Ectodermal cell (in vitro differentiated cells): ENCODE measurements around the gene MCM3.

ENCODE experiments used
- H3K27ac ChIP-seq: 2 replicates; pipeline ENCODE4 v1.7.0; 2013; ENCODE audit warnings: mild to moderate bottlenecking, low read depth, low read length; ENCODE audit not compliant: insufficient read depth, poor library complexity, severe bottlenecking
- H3K27me3 ChIP-seq: 2 replicates; pipeline ENCODE4 v1.7.0; 2013; ENCODE audit warnings: mild to moderate bottlenecking, low read length; ENCODE audit not compliant: insufficient read depth, control insufficient read depth, poor library complexity, severe bottlenecking
- H3K36me3 ChIP-seq: one replicate; pipeline ENCODE4 v1.7.0; 2013; ENCODE audit warnings: low read length; ENCODE audit not compliant: control insufficient read depth, insufficient read depth
- H3K4me1 ChIP-seq: one replicate; pipeline ENCODE4 v1.7.0; 2013; ENCODE audit warnings: low read length; ENCODE audit not compliant: control insufficient read depth, insufficient read depth
- H3K4me3 ChIP-seq: 2 replicates; pipeline ENCODE4 v1.7.0; 2013; ENCODE audit warnings: low read depth, low read length, control low read depth; ENCODE audit not compliant: insufficient read depth
- H3K9me3 ChIP-seq: 2 replicates; pipeline ENCODE4 v1.7.0; 2013; ENCODE audit warnings: mild to moderate bottlenecking, low read length, moderate library complexity; ENCODE audit not compliant: control insufficient read depth
- WGBS, 2 experiments: methylation state at CpG; one replicate each; pipeline ENCODE4 v1.1.7; 2013; ENCODE audit warnings: missing lambda C conversion rate in 2 of 2; 5-methylcytosine and 5-hydroxymethylcytosine counted together

Gene MCM3

GRCh38 chr6:52303178-52303577, 18.6 kb upstream of the MCM3 start:
- no peaks in the 10 kb centered on the region for H3K36me3 ChIP-seq
- no peaks in the 10 kb centered on the region for H3K9me3 ChIP-seq
- H3K4me3 ChIP-seq = no peak overlapping the region
- peaks cover 8% of the 10 kb centered on the region for H3K4me1 ChIP-seq
- 96 to 97% methylated on average over 1 of the region's 1 CpG for WGBS, 2 experiments
- no peaks in the 10 kb centered on the region for H3K27me3 ChIP-seq
- H3K27ac ChIP-seq = no peak overlapping the region

- H3K36me3 ChIP-seq = no peaks in the 10 kb centered on the region
- no peaks in the 10 kb centered on the region for H3K27me3 ChIP-seq
- 86 to 91% methylated on average over 1 of the region's 1 CpG for WGBS, 2 experiments
- no peaks in the 10 kb centered on the region for H3K9me3 ChIP-seq
- no peak overlapping the region for H3K27ac ChIP-seq
- peaks cover 8% of the 10 kb centered on the region for H3K4me1 ChIP-seq
- H3K4me3 ChIP-seq = no peak overlapping the region
These were observed 16.8 kb upstream of the MCM3 start for GRCh38 chr6:52301326-52301725.

GRCh38 chr6:52300489-52300931, 16.0 kb upstream of the MCM3 start:
- Histone ChIP-seq H3K27ac (no peak overlapping the region), H3K36me3 (no peaks in the 10 kb centered on the region), H3K27me3 (no peaks in the 10 kb centered on the region), H3K4me3 (no peak overlapping the region), H3K9me3 (no peaks in the 10 kb centered on the region), H3K4me1 (peaks cover 8% of the 10 kb centered on the region)
- 92 to 95% methylated on average over 2 of the region's 2 CpGs for WGBS, 2 experiments

- Histone ChIP-seq H3K27ac (no peak overlapping the region), H3K36me3 (no peaks in the 10 kb centered on the region), H3K4me3 (no peak overlapping the region), H3K27me3 (no peaks in the 10 kb centered on the region), H3K4me1 (peaks cover 2% of the 10 kb centered on the region), H3K9me3 (no peaks in the 10 kb centered on the region)
- WGBS, 2 experiments = 94 to 98% methylated on average over 3 of the region's 3 CpGs
These were observed 15.1 kb upstream of the MCM3 start for GRCh38 chr6:52299653-52300052.

- no peaks in the 10 kb centered on the region for H3K27me3 ChIP-seq
- no peak overlapping the region for H3K4me3 ChIP-seq
- no peaks in the 10 kb centered on the region for H3K9me3 ChIP-seq
- no peaks in the 10 kb centered on the region for H3K4me1 ChIP-seq
- H3K27ac ChIP-seq = no peak overlapping the region
- 89 to 92% methylated on average over 3 of the region's 3 CpGs for WGBS, 2 experiments
- H3K36me3 ChIP-seq = no peaks in the 10 kb centered on the region
These were observed 12.9 kb upstream of the MCM3 start for GRCh38 chr6:52297433-52297832.

GRCh38 chr6:52293067-52293466, 8.5 kb upstream of the MCM3 start:
- Histone ChIP-seq H3K27ac (no peak overlapping the region), H3K27me3 (no peaks in the 10 kb centered on the region), H3K4me1 (no peaks in the 10 kb centered on the region), H3K9me3 (no peaks in the 10 kb centered on the region), H3K36me3 (no peaks in the 10 kb centered on the region), H3K4me3 (no peak overlapping the region)

- Histone ChIP-seq H3K4me3 (no peak overlapping the region), H3K27ac (no peak overlapping the region), H3K9me3 (no peaks in the 10 kb centered on the region), H3K4me1 (no peaks in the 10 kb centered on the region), H3K27me3 (no peaks in the 10 kb centered on the region), H3K36me3 (no peaks in the 10 kb centered on the region)
- 87 to 91% methylated on average over 2 of the region's 2 CpGs for WGBS, 2 experiments
These were observed 4.3 kb upstream of the MCM3 start for GRCh38 chr6:52288841-52289240.

GRCh38 chr6:52288216-52288615, 3.7 kb upstream of the MCM3 start:
- H3K9me3 ChIP-seq = no peaks in the 10 kb centered on the region
- H3K4me3 ChIP-seq = no peak overlapping the region
- 93 to 94% methylated on average over 7 of the region's 7 CpGs for WGBS, 2 experiments
- no peak overlapping the region for H3K27ac ChIP-seq
- H3K4me1 ChIP-seq = no peaks in the 10 kb centered on the region
- H3K27me3 ChIP-seq = no peaks in the 10 kb centered on the region
- H3K36me3 ChIP-seq = no peaks in the 10 kb centered on the region

GRCh38 chr6:52286798-52287432, 2.4 kb upstream of the MCM3 start:
- WGBS, 2 experiments = 8 to 14% methylated on average over 1 to 2 of the region's 2 CpGs

GRCh38 chr6:52285177-52286068, 881 bp upstream of the MCM3 start:
- peaks cover 23% of the 10 kb centered on the region for H3K36me3 ChIP-seq
- no peaks in the 10 kb centered on the region for H3K27me3 ChIP-seq
- H3K27ac ChIP-seq = peak overlapping the region; percentile 31
- peaks cover 11% of the 10 kb centered on the region for H3K4me1 ChIP-seq
- H3K4me3 ChIP-seq = peak overlapping the region; percentile 84
- no peaks in the 10 kb centered on the region for H3K9me3 ChIP-seq
- WGBS, 2 experiments = 35 to 45% methylated on average over 8 to 10 of the region's 12 CpGs

More at GRCh38 chr6:52286798-52287432, 2.4 kb upstream of the MCM3 start:
- Histone ChIP-seq H3K36me3 (peaks cover 10% of the 10 kb centered on the region), H3K4me1 (peaks cover 9% of the 10 kb centered on the region), H3K9me3 (no peaks in the 10 kb centered on the region), H3K27ac (no peak overlapping the region), H3K27me3 (no peaks in the 10 kb centered on the region), H3K4me3 (no peak overlapping the region)
